GM18951 (cell line): ENCODE results near the gene OSCAR.

Experiments used
- POLR2A ChIP-seq: IDR thresholded peaks from 4 replicates; pipeline ENCODE4 v1.6.1; 2011; ENCODE audit warnings: mild to moderate bottlenecking; ENCODE audit not compliant: insufficient read length, insufficient read depth; ENCODE audit errors: extremely low read depth
- in situ Hi-C: fragments of 300-500 bp; cut with MboI; formaldehyde crosslinking; loops from one replicate; pipeline ENCODE4 v1.12.0; 2022; ENCODE audit warnings: low sequenced_read_pairs, mixed read lengths, inconsistent platforms; ENCODE audit not compliant: unreplicated experiment

The OSCAR gene

GRCh38 chr19:54100561-54100960 lies at the start of gene OSCAR:
TSS of gene OSCAR (minus strand) at chr19:54100803. CDS start at chr19:54100792, 11 bp downstream.
- in situ Hi-C loops = no loop called here
- TF ChIP-seq POLR2A = no peak

GRCh38 chr19:54149021-54149812 lies 48.6 kb upstream of the OSCAR start:
- in situ Hi-C loops = no loop called here
- TF ChIP-seq POLR2A = no peak

GRCh38 chr19:54148158-54148557 lies 47.6 kb upstream of the OSCAR start:
- in situ Hi-C loops = no loop called here
- no peak for TF ChIP-seq POLR2A

- TF ChIP-seq POLR2A = no peak
Measured at GRCh38 chr19:54147676-54148075, 47.1 kb upstream of the OSCAR start.

GRCh38 chr19:54145541-54146158 lies 45.0 kb upstream of the OSCAR start:
- TF ChIP-seq POLR2A = no peak
- in situ Hi-C loops = no loop called here

More at GRCh38 chr19:54147676-54148075, 47.1 kb upstream of the OSCAR start:
- in situ Hi-C loops = no loop called here

- in situ Hi-C loops = no loop called here
- no peak for TF ChIP-seq POLR2A
Measured at GRCh38 chr19:54142166-54142780, 41.7 kb upstream of the OSCAR start.

- TF ChIP-seq POLR2A = no peak
- in situ Hi-C loops = no loop called here
Measured at GRCh38 chr19:54141356-54141755, 40.8 kb upstream of the OSCAR start.

- in situ Hi-C loops = no loop called here
- no peak for TF ChIP-seq POLR2A
Measured at GRCh38 chr19:54138489-54139256, 38.1 kb upstream of the OSCAR start.

GRCh38 chr19:54137699-54138488 lies 37.3 kb upstream of the OSCAR start, which contains the start of gene CNOT3:
TSS of gene CNOT3 (plus strand) at chr19:54137762. CDS start at chr19:54142979, 5,217 bp downstream.
- TF ChIP-seq POLR2A = peak; percentile 79
- in situ Hi-C loops = no loop called here

GRCh38 chr19:54136864-54137698 lies 36.5 kb upstream of the OSCAR start:
- peak; percentile 85 for TF ChIP-seq POLR2A
- in situ Hi-C loops = no loop called here

GRCh38 chr19:54136086-54136863 lies 35.7 kb upstream of the OSCAR start:
- in situ Hi-C loops = no loop called here

More at GRCh38 chr19:54136086-54136863, 35.7 kb upstream of the OSCAR start:
- TF ChIP-seq POLR2A = no peak
